GM18526 (cell line): ENCODE data around the gene CNEP1R1.

ENCODE experiments used
- POLR2A ChIP-seq: IDR thresholded peaks from 3 replicates; pipeline ENCODE4 v1.6.1; 2011; ENCODE audit not compliant: insufficient read length; ENCODE audit errors: extremely low read depth

CNEP1R1 gene

DNA sequence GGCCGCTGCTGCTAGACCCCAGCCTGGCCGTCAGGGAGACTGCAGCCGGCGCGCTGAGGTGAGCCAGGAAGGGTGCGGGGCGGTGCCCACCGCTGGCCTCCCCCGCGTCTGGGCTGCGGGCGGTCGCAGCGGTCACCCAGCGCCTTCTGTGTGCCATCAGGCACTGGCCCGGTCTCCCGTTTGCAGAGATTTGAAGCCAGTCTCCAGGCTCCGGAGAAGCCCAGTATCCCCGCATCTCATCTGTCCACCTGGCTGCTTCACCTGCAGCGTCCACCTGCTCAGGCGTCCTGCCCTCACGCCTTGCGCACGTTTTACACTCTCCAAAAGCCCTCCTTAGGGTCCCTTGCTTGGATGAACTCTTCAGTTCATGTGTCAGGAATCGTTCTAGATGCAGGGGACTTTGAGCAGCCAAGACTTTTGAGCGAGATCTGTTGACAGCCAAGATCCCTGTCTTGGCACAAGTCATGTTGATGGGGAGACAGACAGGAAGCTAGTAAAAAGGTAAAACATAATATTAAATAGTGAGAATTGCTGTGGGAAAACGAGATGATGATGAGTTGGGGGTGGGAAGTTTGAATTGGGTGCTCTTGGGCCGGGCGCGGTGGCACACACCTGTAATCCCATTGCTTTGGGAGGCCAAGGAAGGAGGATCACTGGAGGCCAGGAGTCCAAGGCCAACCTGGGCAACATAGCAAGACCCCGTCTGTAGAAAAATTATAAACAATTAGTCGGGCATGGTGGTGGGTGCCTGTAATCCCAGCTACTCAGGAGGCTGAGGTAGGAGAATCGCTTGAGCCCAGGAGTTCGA is 41.7 kb downstream of the CNEP1R1 start:
- no peak for TF ChIP-seq POLR2A

DNA sequence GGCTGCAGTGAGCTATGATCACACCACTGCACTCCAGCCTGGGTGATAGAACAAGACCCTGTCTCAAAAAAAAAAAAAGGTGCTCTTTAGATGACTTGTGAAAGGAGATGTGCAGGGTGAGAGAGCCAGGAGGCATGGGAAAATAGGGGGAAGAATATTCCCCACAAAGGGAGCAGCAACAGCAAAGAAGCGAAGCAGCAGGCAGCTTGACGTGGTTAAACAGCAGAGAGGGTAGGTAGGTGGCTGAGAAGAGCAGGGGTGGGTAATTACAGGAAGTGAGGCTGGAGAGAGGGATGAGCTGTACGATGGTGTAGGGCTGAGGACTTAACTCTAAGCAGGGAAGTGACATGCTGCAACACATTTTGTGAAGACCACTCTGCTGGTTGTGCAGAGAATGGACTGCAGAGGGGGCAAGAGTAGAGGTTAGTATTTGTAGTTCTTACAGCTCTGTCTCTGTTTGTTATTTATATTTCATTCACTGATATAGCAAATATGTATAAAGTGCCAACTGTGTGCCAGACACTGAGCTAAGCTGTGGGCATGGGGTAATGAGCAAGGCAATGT is 42.3 kb downstream of the CNEP1R1 start:
- no peak for TF ChIP-seq POLR2A

DNA sequence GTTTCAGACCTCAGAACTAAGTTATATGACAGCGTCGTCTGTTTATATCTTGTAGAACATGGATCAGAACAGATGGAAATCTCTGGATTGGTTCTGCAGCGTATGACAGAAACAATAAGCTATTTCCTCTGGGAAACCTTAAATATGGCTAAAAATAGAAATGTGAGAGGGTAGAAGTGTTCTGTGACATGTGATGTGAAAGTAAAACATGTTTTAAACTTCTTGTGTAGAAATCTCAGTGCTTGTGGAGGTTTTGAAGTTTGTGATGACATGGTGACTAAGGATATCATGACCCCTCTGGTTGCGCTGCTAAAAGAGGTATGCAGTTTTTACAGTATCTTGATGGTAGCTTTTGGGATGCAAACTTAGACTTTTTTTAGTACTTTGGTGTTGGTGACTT is 43.5 kb downstream of the CNEP1R1 start:
- TF ChIP-seq POLR2A: no peak

DNA sequence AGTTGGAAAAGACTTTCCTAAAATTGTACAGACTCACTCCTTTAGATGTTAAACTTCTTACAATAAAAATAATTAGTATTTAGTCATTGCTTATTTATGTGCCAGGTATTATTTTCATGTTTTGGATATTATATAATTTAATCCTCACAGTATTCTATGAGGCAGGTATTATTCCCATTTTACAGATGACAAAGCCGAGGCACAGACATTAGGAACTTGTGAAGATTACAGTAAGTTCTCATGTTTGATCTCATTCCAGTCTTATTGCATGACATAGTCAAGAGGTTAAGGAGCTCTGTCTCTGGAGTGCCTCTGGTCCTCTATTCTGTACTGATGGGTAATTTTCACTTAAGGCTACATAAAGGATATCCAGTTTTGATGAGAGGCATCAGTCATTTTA is 44.0 kb downstream of the CNEP1R1 start:
- no peak for TF ChIP-seq POLR2A

DNA sequence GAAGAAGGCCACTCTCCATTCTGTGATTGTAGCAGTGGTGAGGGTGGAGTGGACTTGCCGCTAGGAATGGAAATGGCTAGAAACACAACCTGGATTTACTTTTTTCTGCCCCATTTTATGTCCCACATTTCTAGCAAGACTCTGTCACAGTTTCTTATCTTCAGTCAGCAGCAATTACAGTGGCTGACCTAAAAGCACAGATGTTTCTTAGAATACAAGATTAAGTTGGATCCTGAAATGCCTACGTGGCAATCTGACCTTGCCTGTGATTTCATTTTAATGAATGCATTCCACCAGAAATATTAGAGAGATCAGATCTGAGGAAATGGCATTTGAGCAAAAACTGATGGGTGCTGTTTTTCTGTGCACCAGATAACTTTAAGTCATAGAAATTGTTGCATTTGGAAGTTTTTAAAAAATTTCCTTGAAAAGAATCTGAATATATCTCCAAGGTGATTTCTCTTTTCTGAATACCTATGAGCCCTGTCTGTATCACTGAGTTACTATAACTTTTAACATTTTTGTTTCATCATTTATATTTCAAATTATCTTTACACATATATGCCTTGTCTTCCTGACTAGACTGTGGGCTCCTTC is 46.1 kb downstream of the CNEP1R1 start:
- no peak for TF ChIP-seq POLR2A

DNA sequence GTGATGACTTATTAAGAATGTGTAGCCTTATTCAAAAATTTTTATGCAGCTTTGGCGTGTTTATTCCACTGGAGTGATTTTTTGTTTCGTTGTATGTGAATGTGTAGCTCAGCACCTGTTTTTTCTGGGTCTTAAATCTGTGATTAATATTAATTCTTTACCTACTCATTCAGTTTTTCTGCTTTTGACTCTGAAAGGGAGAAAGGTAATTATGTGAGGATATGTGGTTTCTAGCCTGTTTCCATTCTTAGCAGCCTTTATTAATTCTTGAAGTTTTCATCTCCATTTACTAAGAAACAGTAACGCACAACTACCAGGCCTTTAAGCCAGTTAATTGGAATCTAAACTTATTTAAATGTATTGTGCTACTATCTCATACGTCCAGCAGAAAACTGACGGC is 47.7 kb downstream of the CNEP1R1 start:
- TF ChIP-seq POLR2A: no peak

DNA sequence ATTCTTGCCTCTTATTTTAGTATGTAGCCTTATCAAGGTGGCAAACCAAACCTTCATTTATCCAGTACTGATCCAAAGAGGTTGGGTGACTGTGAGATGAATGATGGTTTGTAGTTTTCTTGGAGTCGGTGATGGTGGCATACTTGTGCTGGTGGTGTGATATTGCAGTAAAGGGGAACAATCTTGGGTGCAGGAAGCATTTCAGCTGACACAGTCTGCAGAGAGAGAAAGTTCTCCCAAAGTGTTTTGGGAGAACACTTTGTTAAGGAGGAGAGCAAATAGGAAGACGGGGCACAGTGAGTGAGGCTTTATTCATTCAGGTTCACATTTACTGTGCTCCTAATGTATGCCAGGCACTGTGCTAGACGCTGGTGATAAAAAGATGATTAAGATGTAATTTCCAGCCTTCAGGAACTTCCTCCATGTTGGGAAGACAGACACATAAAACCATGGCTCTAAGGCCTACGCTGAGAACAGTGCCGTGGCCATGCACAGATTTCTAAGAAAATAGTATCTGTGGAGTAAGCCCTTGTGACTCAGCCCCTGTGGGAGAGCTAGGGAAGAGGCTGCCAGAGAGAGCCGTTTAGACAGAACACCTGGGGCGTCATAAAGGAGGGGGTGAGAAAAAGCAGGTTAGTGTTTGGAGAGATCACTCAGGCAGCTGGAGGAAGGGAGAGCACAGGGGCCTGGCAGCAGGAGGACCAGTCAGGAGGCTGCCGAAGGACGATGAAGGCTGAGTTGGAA is 54.5 kb downstream of the CNEP1R1 start:
- TF ChIP-seq POLR2A: no peak

DNA sequence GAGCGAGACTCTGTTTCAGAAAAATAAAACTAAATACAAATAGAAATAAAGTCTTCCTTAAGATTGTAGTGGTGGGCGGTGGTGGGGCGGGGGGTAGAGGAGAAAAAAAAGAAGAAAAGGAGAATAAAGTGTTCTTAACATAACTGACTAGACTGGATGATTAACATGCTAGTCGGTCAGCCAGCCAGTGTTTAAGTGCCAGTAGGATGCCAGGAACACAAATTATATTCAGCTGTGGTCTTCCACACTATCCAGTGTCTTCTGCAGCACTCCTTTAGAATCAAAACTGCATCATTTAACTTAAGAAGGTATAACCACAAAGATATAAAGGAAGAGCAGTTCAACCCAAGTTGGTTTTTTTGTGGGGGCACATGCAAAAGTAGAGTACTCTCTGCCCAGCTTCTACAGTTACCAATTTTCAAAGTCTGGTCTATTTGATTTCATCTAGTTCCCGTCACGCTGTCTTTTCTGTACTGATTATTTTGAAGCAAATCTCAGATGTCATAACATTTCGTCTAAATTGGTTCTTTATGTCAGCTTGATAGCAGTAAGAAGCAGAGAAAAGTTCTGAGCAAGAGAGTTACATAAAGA is 56.5 kb downstream of the CNEP1R1 start:
- TF ChIP-seq POLR2A: no peak

DNA sequence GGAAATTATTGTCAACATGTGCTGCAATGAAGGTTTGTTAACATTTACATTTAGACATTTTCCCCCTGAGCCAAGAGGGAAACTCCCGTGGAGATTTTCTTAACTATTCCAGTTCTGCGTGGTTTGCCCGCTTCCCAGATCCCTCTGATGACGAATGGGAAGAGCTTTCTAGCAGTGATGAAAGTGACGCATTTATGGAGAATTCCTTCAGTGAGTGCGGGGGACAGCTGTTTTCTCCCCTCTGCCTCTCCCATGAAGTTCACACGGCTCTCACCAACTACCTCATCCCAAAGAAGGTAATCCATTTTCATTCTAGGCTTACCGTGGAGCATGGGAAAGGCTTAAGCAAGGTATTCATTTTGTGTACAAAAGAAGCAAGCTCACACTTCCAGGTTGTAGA is 59.0 kb downstream of the CNEP1R1 start:
- TF ChIP-seq POLR2A: no peak

DNA sequence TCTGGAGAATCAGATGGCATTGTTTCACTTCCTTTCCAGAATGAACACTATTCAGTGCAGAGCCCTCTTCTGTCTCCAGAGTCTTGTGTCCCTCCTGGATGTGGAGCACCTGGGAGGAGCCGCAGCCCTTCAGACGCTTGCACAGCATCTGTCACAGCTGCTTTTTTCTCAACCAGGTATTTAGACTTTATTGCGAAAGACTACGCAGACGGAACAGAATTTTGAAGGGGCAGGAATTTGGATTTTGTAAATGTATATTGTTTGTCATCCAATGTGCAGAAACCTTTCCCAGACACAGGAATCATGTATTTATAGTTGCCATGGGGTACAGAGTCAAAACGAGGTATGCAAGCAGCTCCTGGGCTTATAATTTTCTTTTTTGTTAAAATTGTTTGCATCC is 61.2 kb downstream of the CNEP1R1 start:
- no peak for TF ChIP-seq POLR2A
